GM12878 (cell line): ENCODE data around the gene PATL2. TPM values are rescaled to one million over a fixed set of nuclear protein-coding genes. Genes with fewer than 3 reads are reported as not detected.

ENCODE experiments used
- ATF2 ChIP-seq: IDR thresholded peaks from 2 replicates; pipeline ENCODE4 v1.6.1; 2012; ENCODE audit warnings: low read length, inconsistent platforms
- ATF3 ChIP-seq: IDR thresholded peaks from 2 replicates; pipeline ENCODE4 v1.6.1; 2011; ENCODE audit warnings: low read depth, mild to moderate bottlenecking, low read length, moderate library complexity, borderline replicate concordance; ENCODE audit errors: extremely low read depth
- BCL11A ChIP-seq: IDR thresholded peaks from 2 replicates; pipeline ENCODE4 v1.6.1; 2011; ENCODE audit warnings: low read depth, low read length
- BCLAF1 ChIP-seq: fragments of 450-650 bp; IDR thresholded peaks from 2 replicates; pipeline ENCODE4 v1.6.1; 2017; ENCODE audit warnings: antibody characterized with exemption, mild to moderate bottlenecking, moderate library complexity
- CHD1 ChIP-seq: IDR thresholded peaks from 2 replicates; pipeline ENCODE4 v1.6.1; 2012; ENCODE audit warnings: low read depth, low read length, improper control_type of control experiment
- DPF2 ChIP-seq: fragments of 450-650 bp; IDR thresholded peaks from 2 replicates; pipeline ENCODE4 v1.6.1; 2017; ENCODE audit warnings: mild to moderate bottlenecking
- EGR1 ChIP-seq, 2 experiments: IDR thresholded peaks; 1 replicate in 1 of 2; 2 replicates in 1 of 2; pipeline ENCODE4 v1.6.1; 2011 to 2012; ENCODE audit warnings: low read depth in 2 of 2, low read length in 2 of 2, borderline replicate concordance in 1 of 2, mild to moderate bottlenecking in 1 of 2, moderate library complexity in 1 of 2
- HDAC2 ChIP-seq: fragments of 200-600 bp; sonication (generic); IDR thresholded peaks from 2 replicates; pipeline ENCODE4 v1.6.1; 2017
- IRF5 ChIP-seq: fragments of 450-650 bp; IDR thresholded peaks from 2 replicates; pipeline ENCODE4 v1.6.1; 2017; ENCODE audit warnings: borderline replicate concordance
- MEF2A ChIP-seq: IDR thresholded peaks from 2 replicates; pipeline ENCODE4 v1.6.1; 2011; ENCODE audit warnings: low read depth, mild to moderate bottlenecking, low read length, moderate library complexity; ENCODE audit not compliant: insufficient read depth
- MYB ChIP-seq: fragments of 150-350 bp; IDR thresholded peaks from 2 replicates; pipeline ENCODE4 v1.6.1; 2014; ENCODE audit warnings: mild to moderate bottlenecking, low read depth, low read length, borderline replicate concordance
- NKRF ChIP-seq: fragments of 450-650 bp; conservative IDR thresholded peaks from 2 replicates; pipeline ENCODE4 v1.6.1; 2017; ENCODE audit warnings: mild to moderate bottlenecking, moderate library complexity
- NR2F1 ChIP-seq: fragments of 450-650 bp; conservative IDR thresholded peaks from 2 replicates; pipeline ENCODE4 v1.6.1; 2017; ENCODE audit warnings: mild to moderate bottlenecking
- PAX5 ChIP-seq: IDR thresholded peaks from 2 replicates; pipeline ENCODE4 v1.6.1; 2011; ENCODE audit warnings: low read depth, low read length, borderline replicate concordance
- RUNX3 ChIP-seq: IDR thresholded peaks from 2 replicates; pipeline ENCODE4 v1.6.1; 2012; ENCODE audit warnings: low read length, inconsistent platforms
- SMAD1 ChIP-seq: fragments of 450-650 bp; IDR thresholded peaks from 2 replicates; pipeline ENCODE4 v1.6.1; 2018; ENCODE audit warnings: mild to moderate bottlenecking, low read depth; ENCODE audit not compliant: partially characterized antibody
- SMAD5 ChIP-seq: IDR thresholded peaks from 2 replicates; pipeline ENCODE4 v1.6.1; 2016; ENCODE audit warnings: antibody characterized with exemption, low read depth
- SRF ChIP-seq, 2 experiments: IDR thresholded peaks; 2 replicates each; pipeline ENCODE4 v1.6.1; 2011; ENCODE audit warnings: low read depth in 2 of 2, low read length in 2 of 2, mild to moderate bottlenecking in 1 of 2, moderate library complexity in 1 of 2
- TCF3 ChIP-seq: IDR thresholded peaks from 2 replicates; pipeline ENCODE4 v1.6.1; 2012; ENCODE audit warnings: low read depth, mild to moderate bottlenecking, low read length, borderline replicate concordance; ENCODE audit not compliant: insufficient read depth
- YBX1 ChIP-seq: fragments of 450-650 bp; IDR thresholded peaks from 2 replicates; pipeline ENCODE4 v1.6.1; 2016; ENCODE audit warnings: antibody characterized with exemption
- YY1 ChIP-seq: IDR thresholded peaks from 2 replicates; pipeline ENCODE4 v1.6.1; 2011; ENCODE audit warnings: low read depth, mild to moderate bottlenecking, low read length
- ZNF274 ChIP-seq: IDR thresholded peaks from one replicate; pipeline ENCODE4 v1.8.0; 2011; ENCODE audit not compliant: insufficient read length, insufficient read depth
- ZZZ3 ChIP-seq: IDR thresholded peaks from 2 replicates; pipeline ENCODE4 v1.6.1; 2011; ENCODE audit warnings: low read depth; ENCODE audit not compliant: control insufficient read depth, insufficient read length
- polyA plus RNA-seq, 11 experiments: library from polyadenylated mRNA; depleted of rRNA in 4 of 11; unstranded in 6 of 11; stranded (reverse) in 5 of 11; fragments of >200 nt; fragmentation: Nextera tagmentation in 4 of 11; fragmentation: Illumina TruSeq in 1 of 11; extraction: Ambion mirVana in 4 of 11; extraction: Trizol in 1 of 11; gene quantifications; 1 replicate in 1 of 11; 2 replicates in 10 of 11; pipeline versions ENCODE4 v1.2.1 to v1.2.3, GENCODE V29; 2011 to 2016; ENCODE audit warnings: inconsistent platforms in 2 of 11, missing spikeins in 2 of 11, low read depth in 1 of 11
- total RNA-seq, 4 experiments: library from RNA; depleted of rRNA in 3 of 4; stranded (reverse); fragments of >200 nt in 3 of 4; fragmentation: Illumina TruSeq in 1 of 4; extraction: Trizol in 1 of 4; gene quantifications; 2 replicates each; pipeline versions ENCODE4 v1.2.1 to v1.2.3, GENCODE V29; 2013 to 2021

PATL2 gene
- total and polyA plus RNA-seq, 10 of the 15 experiments (the other 5 are each of a cell fraction or from before 2014, with no cell fraction given): 4.2 to 16.2 (median 12.1) TPM

GRCh38 chr15:44729408-44730127, 18.4 kb upstream of the PATL2 start (continued):
- TF ChIP-seq ATF2: no peak
- 0 out of 2 replicates have a peak, but pooled peaks have one; percentile 3 for TF ChIP-seq NKRF
- no peak for TF ChIP-seq BCLAF1
- no peak for TF ChIP-seq SMAD1
- no peak for TF ChIP-seq ZZZ3
- TF ChIP-seq YY1: no peak
- TF ChIP-seq MEF2A: no peak
- no peak for TF ChIP-seq TCF3
- TF ChIP-seq IRF5: no peak
- TF ChIP-seq ZNF274: no peak
- no peak; the same call in 1 of the 2 replicates for TF ChIP-seq CHD1
- no peak for TF ChIP-seq PAX5
- TF ChIP-seq YBX1: no peak
- no peak for TF ChIP-seq SRF (IDR thresholded peaks at IDR 0.05; ENCODE audit: low read depth in 2 of 2, low read length in 2 of 2)
- TF ChIP-seq ATF3: no peak
- TF ChIP-seq EGR1 (IDR thresholded peaks at IDR 0.05; ENCODE audit: borderline replicate concordance in 1 of 2, low read depth in 2 of 2, low read length in 2 of 2): no peak
- no peak for TF ChIP-seq MYB
- no peak for TF ChIP-seq BCL11A
- TF ChIP-seq SMAD5: 0 out of 2 replicates have a peak, but pooled peaks have one; percentile 7
- no peak for TF ChIP-seq DPF2
- TF ChIP-seq NR2F1: no peak
- no peak for TF ChIP-seq HDAC2
- no peak for TF ChIP-seq RUNX3
